Measurements from ENCODE around the gene TEDDM1. TPM values are rescaled to one million over a fixed set of nuclear protein-coding genes. Genes with fewer than 3 reads are reported as not detected.
"Not testable (repeated sequence)": the region's sequence is repeated elsewhere in the genome, so short reads cannot be mapped to it uniquely, and the experiment has no call there.

Gene TEDDM1
- polyA plus RNA-seq (2013, experiment 1 of 2): not detected
- not detected for polyA plus RNA-seq (2013, experiment 2 of 2)

- Histone ChIP-seq H3K9me3 (ENCODE audit: insufficient read depth, low read depth, low read length) (no peaks in the 10 kb centered on the region), H3K4me3 (ENCODE audit: low read length) (no peak within 1 kb of the TSS), H3K9ac (ENCODE audit: low read depth, low read length) (no peak within 1 kb of the TSS), H3K4me1 (ENCODE audit: insufficient read depth, low read length) (peaks cover 13% of the 10 kb centered on the region; the same call in 1 of the 2 replicates), H3K27ac (ENCODE audit: low read depth, low read length) (no peak within 1 kb of the TSS), H3K27me3 (ENCODE audit: insufficient read depth, low read length) (no peaks in the 10 kb centered on the region), H3K36me3 (ENCODE audit: insufficient read depth, low read length) (no peaks in the 10 kb centered on the region)
- 95% methylated on average over 4 of the region's 4 CpGs for WGBS
Measured at GRCh38 chr1:182400567-182400966, at the start of gene TEDDM1. TEDDM1 (minus strand) TSS chr1:182400667; CDS start chr1:182400485, 182 bp downstream.

- no peaks in the 10 kb centered on the region for H3K9me3 ChIP-seq (ENCODE audit: insufficient read depth, low read depth, low read length)
- no peak within 1 kb of the TSS for H3K27ac ChIP-seq (ENCODE audit: low read depth, low read length)
- peaks cover 5% of the 10 kb centered on the region; the same call in 1 of the 2 replicates for H3K4me1 ChIP-seq (ENCODE audit: insufficient read depth, low read length)
- H3K36me3 ChIP-seq (ENCODE audit: insufficient read depth, low read length): no peaks in the 10 kb centered on the region
- no peak within 1 kb of the TSS for H3K9ac ChIP-seq (ENCODE audit: low read depth, low read length)
- no peaks in the 10 kb centered on the region for H3K27me3 ChIP-seq (ENCODE audit: insufficient read depth, low read length)
- H3K4me3 ChIP-seq (ENCODE audit: low read length): no peak within 1 kb of the TSS
Measured at GRCh38 chr1:182450087-182450486, 49.6 kb upstream of the TEDDM1 start, which contains the start of gene RGSL1. RGSL1 (plus strand) TSS chr1:182450146; CDS start chr1:182450166, 20 bp downstream.

GRCh38 chr1:182447660-182448059, 47.2 kb upstream of the TEDDM1 start:
- H3K4me1 ChIP-seq (ENCODE audit: insufficient read depth, low read length): peaks cover 5% of the 10 kb centered on the region; the same call in 1 of the 2 replicates
- H3K27me3 ChIP-seq (ENCODE audit: insufficient read depth, low read length): no peaks in the 10 kb centered on the region
- no peak overlapping the region for H3K4me3 ChIP-seq (ENCODE audit: low read length)
- no peaks in the 10 kb centered on the region for H3K36me3 ChIP-seq (ENCODE audit: insufficient read depth, low read length)
- H3K9ac ChIP-seq (ENCODE audit: low read depth, low read length): no peak overlapping the region
- WGBS: 97% methylated on average over 1 of the region's 1 CpG
- no peak overlapping the region for H3K27ac ChIP-seq (ENCODE audit: low read depth, low read length)
- no peaks in the 10 kb centered on the region for H3K9me3 ChIP-seq (ENCODE audit: insufficient read depth, low read depth, low read length)

GRCh38 chr1:182447124-182447523, 46.7 kb upstream of the TEDDM1 start:
- H3K9me3 ChIP-seq (ENCODE audit: insufficient read depth, low read depth, low read length); H3K36me3 ChIP-seq (ENCODE audit: insufficient read depth, low read length); H3K27ac ChIP-seq (ENCODE audit: low read depth, low read length); H3K4me1 ChIP-seq (ENCODE audit: insufficient read depth, low read length); H3K4me3 ChIP-seq (ENCODE audit: low read length); H3K27me3 ChIP-seq (ENCODE audit: insufficient read depth, low read length); H3K9ac ChIP-seq (ENCODE audit: low read depth, low read length): not testable (repeated sequence)
- WGBS: 93% methylated on average over 2 of the region's 2 CpGs

GRCh38 chr1:182446033-182446669, 45.7 kb upstream of the TEDDM1 start:
- H3K9ac ChIP-seq (ENCODE audit: low read depth, low read length): no peak overlapping the region
- H3K4me3 ChIP-seq (ENCODE audit: low read length): no peak overlapping the region
- H3K9me3 ChIP-seq (ENCODE audit: insufficient read depth, low read depth, low read length): no peaks in the 10 kb centered on the region
- H3K27ac ChIP-seq (ENCODE audit: low read depth, low read length): no peak overlapping the region
- no peaks in the 10 kb centered on the region for H3K27me3 ChIP-seq (ENCODE audit: insufficient read depth, low read length)
- H3K36me3 ChIP-seq (ENCODE audit: insufficient read depth, low read length): no peaks in the 10 kb centered on the region
- H3K4me1 ChIP-seq (ENCODE audit: insufficient read depth, low read length): peaks cover 5% of the 10 kb centered on the region; the same call in 1 of the 2 replicates
- 12% methylated on average over 3 of the region's 3 CpGs for WGBS

GRCh38 chr1:182444497-182444896, 44.0 kb upstream of the TEDDM1 start:
- 87% methylated on average over 3 of the region's 4 CpGs for WGBS
- Histone ChIP-seq H3K36me3 (ENCODE audit: insufficient read depth, low read length) (no peaks in the 10 kb centered on the region), H3K4me3 (ENCODE audit: low read length) (no peak overlapping the region), H3K4me1 (ENCODE audit: insufficient read depth, low read length) (peaks cover 1% of the 10 kb centered on the region; the same call in 1 of the 2 replicates), H3K27ac (ENCODE audit: low read depth, low read length) (no peak overlapping the region), H3K27me3 (ENCODE audit: insufficient read depth, low read length) (no peaks in the 10 kb centered on the region), H3K9ac (ENCODE audit: low read depth, low read length) (no peak overlapping the region), H3K9me3 (ENCODE audit: insufficient read depth, low read depth, low read length) (no peaks in the 10 kb centered on the region)

- H3K9me3 ChIP-seq (ENCODE audit: insufficient read depth, low read depth, low read length): peaks cover 6% of the 10 kb centered on the region; the same call in 1 of the 2 replicates
- no peaks in the 10 kb centered on the region; the same call in 1 of the 2 replicates for H3K4me1 ChIP-seq (ENCODE audit: insufficient read depth, low read length)
- H3K9ac ChIP-seq (ENCODE audit: low read depth, low read length): no peak overlapping the region
- 92% methylated on average over 1 of the region's 1 CpG for WGBS
- no peak overlapping the region for H3K4me3 ChIP-seq (ENCODE audit: low read length)
- no peaks in the 10 kb centered on the region for H3K36me3 ChIP-seq (ENCODE audit: insufficient read depth, low read length)
- H3K27ac ChIP-seq (ENCODE audit: low read depth, low read length): no peak overlapping the region
- no peaks in the 10 kb centered on the region for H3K27me3 ChIP-seq (ENCODE audit: insufficient read depth, low read length)
Measured at GRCh38 chr1:182442333-182442732, 41.9 kb upstream of the TEDDM1 start.

GRCh38 chr1:182441719-182442118, 41.3 kb upstream of the TEDDM1 start:
- Histone ChIP-seq H3K36me3 (ENCODE audit: insufficient read depth, low read length) (no peaks in the 10 kb centered on the region), H3K9me3 (ENCODE audit: insufficient read depth, low read depth, low read length) (peaks cover 6% of the 10 kb centered on the region; the same call in 1 of the 2 replicates)
- 96% methylated on average over 3 of the region's 3 CpGs for WGBS

GRCh38 chr1:182438326-182438725, 37.9 kb upstream of the TEDDM1 start:
- H3K9ac ChIP-seq (ENCODE audit: low read depth, low read length): no peak overlapping the region
- H3K4me1 ChIP-seq (ENCODE audit: insufficient read depth, low read length): no peaks in the 10 kb centered on the region
- WGBS: 94% methylated on average over 1 of the region's 1 CpG
- no peak overlapping the region for H3K4me3 ChIP-seq (ENCODE audit: low read length)
- no peaks in the 10 kb centered on the region for H3K36me3 ChIP-seq (ENCODE audit: insufficient read depth, low read length)
- peaks cover 6% of the 10 kb centered on the region; the same call in 1 of the 2 replicates for H3K9me3 ChIP-seq (ENCODE audit: insufficient read depth, low read depth, low read length)
- H3K27ac ChIP-seq (ENCODE audit: low read depth, low read length): no peak overlapping the region
- no peaks in the 10 kb centered on the region for H3K27me3 ChIP-seq (ENCODE audit: insufficient read depth, low read length)

More at GRCh38 chr1:182441719-182442118, 41.3 kb upstream of the TEDDM1 start:
- H3K27me3 ChIP-seq (ENCODE audit: insufficient read depth, low read length): no peaks in the 10 kb centered on the region
- no peak overlapping the region for H3K4me3 ChIP-seq (ENCODE audit: low read length)
- H3K9ac ChIP-seq (ENCODE audit: low read depth, low read length): no peak overlapping the region
- no peaks in the 10 kb centered on the region; the same call in 1 of the 2 replicates for H3K4me1 ChIP-seq (ENCODE audit: insufficient read depth, low read length)
- no peak overlapping the region for H3K27ac ChIP-seq (ENCODE audit: low read depth, low read length)

GRCh38 chr1:182433580-182433979, 33.1 kb upstream of the TEDDM1 start:
- H3K4me3 ChIP-seq (ENCODE audit: low read length): no peak overlapping the region
- no peak overlapping the region for H3K27ac ChIP-seq (ENCODE audit: low read depth, low read length)
- no peaks in the 10 kb centered on the region for H3K36me3 ChIP-seq (ENCODE audit: insufficient read depth, low read length)
- no peaks in the 10 kb centered on the region for H3K27me3 ChIP-seq (ENCODE audit: insufficient read depth, low read length)
- H3K4me1 ChIP-seq (ENCODE audit: insufficient read depth, low read length): no peaks in the 10 kb centered on the region; the same call in 1 of the 2 replicates
- no peak overlapping the region for H3K9ac ChIP-seq (ENCODE audit: low read depth, low read length)
- H3K9me3 ChIP-seq (ENCODE audit: insufficient read depth, low read depth, low read length): peaks cover 6% of the 10 kb centered on the region; the same call in 1 of the 2 replicates
- 92% methylated on average over 1 of the region's 1 CpG for whole genome bisulfite sequencing

- H3K4me1 ChIP-seq (ENCODE audit: insufficient read depth, low read length): no peaks in the 10 kb centered on the region; the same call in 1 of the 2 replicates
- H3K9me3 ChIP-seq (ENCODE audit: insufficient read depth, low read depth, low read length): no peaks in the 10 kb centered on the region
- H3K9ac ChIP-seq (ENCODE audit: low read depth, low read length): no peak overlapping the region
- H3K4me3 ChIP-seq (ENCODE audit: low read length): no peak overlapping the region
- H3K36me3 ChIP-seq (ENCODE audit: insufficient read depth, low read length): no peaks in the 10 kb centered on the region
- no peaks in the 10 kb centered on the region for H3K27me3 ChIP-seq (ENCODE audit: insufficient read depth, low read length)
- no peak overlapping the region for H3K27ac ChIP-seq (ENCODE audit: low read depth, low read length)
- WGBS: 93% methylated on average over 7 of the region's 7 CpGs
Measured at GRCh38 chr1:182431278-182431677, 30.8 kb upstream of the TEDDM1 start.
